HG03354 (cell line): Measurements from ENCODE around the gene MSH2.
A peak's percentile ranks its signal among the peaks of the same experiment; 100 is the strongest.
"Not testable (repeated sequence)": the region's sequence is repeated elsewhere in the genome, so short reads cannot be mapped to it uniquely, and the experiment has no call there.

ENCODE experiments used
- ATAC-seq: cut with Tn5 transposase; IDR thresholded peaks from one replicate; pipeline ENCODE4 v1.9.1; 2021; ENCODE audit warnings: mild to moderate bottlenecking; ENCODE audit not compliant: unreplicated experiment, poor library complexity, severe bottlenecking

MSH2 gene

GRCh38 chr2:47402805-47403608 is at the start of gene MSH2:
Gene MSH2, plus strand, starts transcription at chr2:47403156. Its CDS starts 36 bp downstream, at chr2:47403192.
- ATAC-seq, result peak; percentile 93

GRCh38 chr2:47354013-47354847 is 48.7 kb upstream of the MSH2 start:
- no peak for ATAC-seq

DNA sequence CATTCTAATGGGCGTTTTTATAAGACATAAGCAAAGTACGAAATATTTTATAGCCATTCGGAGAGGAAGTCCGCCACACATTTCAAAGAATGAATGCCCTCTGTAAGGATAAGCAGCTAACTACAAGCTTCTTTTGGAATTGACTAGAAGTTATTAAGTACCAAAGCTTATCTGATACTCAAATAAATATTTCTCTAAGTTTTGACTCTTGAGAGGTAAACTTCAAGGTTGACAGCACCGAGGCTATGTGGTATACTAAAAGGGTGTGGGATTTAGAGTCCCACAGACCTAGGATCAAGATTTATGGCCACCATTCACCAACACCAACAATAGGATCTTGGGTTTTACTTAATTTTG is 48.1 kb upstream of the MSH2 start:
- no peak for ATAC-seq

DNA sequence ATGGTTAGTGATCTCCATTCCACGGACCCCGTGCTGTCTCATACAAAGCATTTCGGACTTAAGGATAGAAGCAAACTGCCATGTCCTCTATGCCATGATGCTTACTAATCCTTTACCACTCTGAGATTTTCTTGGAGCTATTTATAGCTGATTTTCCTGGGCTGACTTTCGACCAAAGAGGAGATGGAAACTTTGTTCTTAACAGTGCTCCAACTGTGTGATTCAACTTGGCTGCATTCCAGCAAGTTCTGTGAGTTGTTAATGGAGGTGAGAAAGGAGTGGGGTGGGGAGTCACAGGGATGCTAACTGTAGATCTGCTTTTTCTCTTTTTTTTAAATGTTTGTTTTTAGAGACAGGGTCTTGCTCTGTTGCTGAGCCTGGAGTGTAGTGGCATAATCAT is 45.5 kb upstream of the MSH2 start:
- ATAC-seq, result no peak

GRCh38 chr2:47359375-47359868 is 43.5 kb upstream of the MSH2 start:
- ATAC-seq, result no peak

DNA sequence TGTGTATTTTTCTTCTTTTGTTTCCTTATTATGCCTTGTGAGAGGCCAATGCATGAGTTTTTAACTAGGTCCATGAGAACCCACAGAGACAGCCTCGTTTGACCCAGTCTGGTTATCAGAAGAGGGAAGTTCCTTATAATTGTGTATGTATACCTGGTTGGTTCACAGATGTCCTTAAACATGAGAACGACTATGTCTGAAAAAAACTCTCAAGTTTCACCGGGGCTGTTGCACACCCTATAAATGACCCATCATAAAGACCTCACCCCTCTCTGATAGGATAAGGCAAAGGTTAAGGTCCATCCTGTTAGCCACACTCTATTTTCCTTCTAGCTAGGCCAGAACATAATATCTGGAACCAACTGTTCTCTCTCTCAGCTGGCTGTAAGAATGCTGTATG is 42.7 kb upstream of the MSH2 start:
- no peak for ATAC-seq

- ATAC-seq, result no peak
Observed at GRCh38 chr2:47360927-47361326, 42.0 kb upstream of the MSH2 start.

- not testable (repeated sequence) for ATAC-seq
Observed at GRCh38 chr2:47361505-47362229, 41.3 kb upstream of the MSH2 start.

DNA sequence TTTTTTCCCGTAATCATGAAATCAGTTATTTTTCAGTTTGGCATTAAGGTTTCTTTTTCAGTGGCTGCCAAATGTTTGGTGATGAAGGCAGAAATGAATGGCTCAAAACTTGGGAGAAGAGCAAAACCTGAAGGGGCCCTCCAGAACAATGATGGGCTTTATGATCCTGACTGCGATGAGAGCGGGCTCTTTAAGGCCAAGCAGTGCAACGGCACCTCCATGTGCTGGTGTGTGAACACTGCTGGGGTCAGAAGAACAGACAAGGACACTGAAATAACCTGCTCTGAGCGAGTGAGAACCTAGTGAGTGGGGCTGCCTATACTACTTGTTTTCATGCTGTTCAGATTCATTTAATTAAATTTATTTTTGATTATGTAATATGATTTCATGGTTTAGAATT is 29.2 kb upstream of the MSH2 start:
- ATAC-seq, result no peak

DNA sequence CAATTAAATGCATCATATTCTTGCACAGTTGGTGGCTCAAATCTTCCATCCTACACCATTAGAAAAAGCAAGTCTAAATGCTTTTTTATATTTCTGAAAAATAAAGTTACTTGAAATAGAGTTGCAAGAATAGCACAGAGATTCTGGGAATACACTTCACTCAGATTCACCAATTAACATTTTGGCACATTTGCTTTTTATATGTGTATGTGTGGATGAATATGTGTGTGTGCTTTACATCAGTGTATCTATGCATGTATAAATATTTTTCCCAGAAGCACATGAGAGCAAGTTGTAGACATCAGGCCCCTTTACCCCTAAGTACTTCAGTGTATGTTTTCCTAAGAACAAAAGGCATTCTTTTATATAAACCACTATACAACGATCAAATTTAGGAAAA is 27.6 kb upstream of the MSH2 start:
- no peak for ATAC-seq

GRCh38 chr2:47379384-47379783 is 23.6 kb upstream of the MSH2 start:
- no peak for ATAC-seq

DNA sequence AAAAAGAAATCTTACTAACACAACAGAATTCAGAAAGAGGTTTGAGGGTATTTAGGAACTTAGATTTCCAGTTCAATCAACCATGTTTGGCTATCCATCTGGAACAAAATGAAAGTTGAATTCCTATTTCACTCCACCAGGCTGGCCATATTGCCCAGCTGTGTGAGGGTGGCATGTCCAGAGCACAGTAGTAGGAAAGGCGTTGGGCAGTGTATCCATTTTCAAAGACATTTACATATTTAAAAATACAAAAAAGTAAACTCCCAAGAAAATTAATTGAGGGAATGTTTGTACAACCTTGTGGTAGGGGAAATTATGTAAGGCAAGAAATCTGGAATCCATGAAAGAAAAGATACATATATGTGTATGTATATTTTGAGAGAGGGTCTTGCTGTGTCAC is 21.5 kb upstream of the MSH2 start:
- ATAC-seq, result no peak

DNA sequence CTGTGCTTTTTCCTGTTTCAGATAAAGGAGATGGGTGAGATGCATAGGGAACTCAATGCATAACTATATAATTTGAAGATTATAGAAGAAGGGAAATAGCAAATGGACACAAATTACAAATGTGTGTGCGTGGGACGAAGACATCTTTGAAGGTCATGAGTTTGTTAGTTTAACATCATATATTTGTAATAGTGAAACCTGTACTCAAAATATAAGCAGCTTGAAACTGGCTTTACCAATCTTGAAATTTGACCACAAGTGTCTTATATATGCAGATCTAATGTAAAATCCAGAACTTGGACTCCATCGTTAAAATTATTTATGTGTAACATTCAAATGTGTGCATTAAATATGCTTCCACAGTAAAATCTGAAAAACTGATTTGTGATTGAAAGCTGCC is 16.4 kb upstream of the MSH2 start:
- ATAC-seq, result no peak

- no peak for ATAC-seq
Observed at GRCh38 chr2:47388888-47389287, 14.1 kb upstream of the MSH2 start.

GRCh38 chr2:47389692-47390091 is 13.3 kb upstream of the MSH2 start:
- no peak for ATAC-seq

DNA sequence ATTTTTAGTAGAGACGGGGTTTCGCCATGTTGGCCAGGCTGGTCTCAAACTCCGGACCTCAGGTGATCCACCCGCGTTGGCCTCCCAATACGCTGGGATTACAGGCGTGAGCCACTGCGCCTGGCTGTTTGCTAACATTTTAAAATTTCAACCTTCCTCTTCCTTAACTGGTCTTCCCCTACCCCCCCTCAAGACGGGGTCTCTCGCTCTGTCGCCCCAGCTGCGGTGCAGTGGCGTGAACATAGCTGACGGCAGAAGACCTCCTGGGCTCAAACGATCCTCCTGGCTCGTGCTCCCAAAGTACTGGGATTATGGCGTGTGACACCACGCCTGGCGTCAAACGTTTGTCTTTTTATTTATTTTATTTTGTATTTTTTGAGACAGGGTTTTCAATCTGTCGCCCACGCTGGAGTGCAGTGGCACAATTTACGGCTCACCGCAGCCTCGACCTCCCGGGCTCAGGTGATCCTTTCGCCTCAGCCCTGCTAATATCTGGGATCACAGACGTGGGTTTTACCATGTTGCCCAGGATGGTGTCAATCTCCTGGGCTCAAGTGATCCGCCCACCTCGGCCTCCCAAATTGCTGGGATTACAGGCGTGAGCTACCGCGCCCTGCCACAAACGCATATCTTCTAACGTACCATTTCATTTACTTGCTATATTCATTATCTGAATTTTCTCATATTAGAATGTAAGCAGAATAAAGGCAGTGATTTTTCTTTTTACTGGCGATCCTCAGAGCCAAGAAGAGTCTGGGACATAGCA is 984 bp upstream of the MSH2 start:
- no peak for ATAC-seq

DNA sequence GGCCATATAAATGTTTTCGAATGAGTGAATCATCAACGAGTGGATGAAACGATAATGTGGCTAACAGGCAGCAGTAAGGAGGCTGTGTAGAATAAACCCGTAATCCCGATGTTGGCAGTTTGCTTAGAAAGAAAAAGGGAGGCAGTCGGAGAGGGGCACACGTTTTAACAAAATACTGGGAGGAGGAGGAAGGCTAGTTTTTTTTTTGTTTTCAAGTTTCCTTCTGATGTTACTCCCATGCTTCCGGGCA is 476 bp upstream of the MSH2 start:
- no peak for ATAC-seq

DNA sequence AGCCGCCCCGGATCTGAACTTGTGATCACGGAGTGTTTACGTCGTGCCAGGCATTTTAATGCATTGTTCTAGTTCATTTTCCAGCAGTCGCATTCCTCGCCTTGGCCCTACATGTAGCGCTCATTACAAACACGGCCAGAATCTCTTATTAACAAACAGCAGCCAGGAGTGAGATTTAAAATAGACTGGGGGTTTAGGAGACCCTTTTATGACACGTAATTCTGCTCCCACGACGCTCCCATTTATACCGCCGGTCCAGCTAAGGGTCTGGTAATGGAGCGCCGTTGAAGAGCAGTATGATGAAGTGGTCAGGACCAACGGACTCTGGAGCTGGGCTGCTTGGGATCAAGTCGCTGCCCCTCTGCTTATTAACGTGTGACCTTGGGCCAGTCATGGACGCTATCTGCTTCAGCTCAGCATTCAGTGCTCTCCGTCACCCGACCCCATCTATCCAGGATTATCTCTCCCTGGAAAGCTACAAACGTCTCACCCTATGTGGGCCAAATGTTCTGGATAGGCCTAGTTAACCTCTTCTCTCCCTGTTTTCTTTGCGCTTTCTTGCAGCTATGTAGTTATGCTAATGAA is 745 bp downstream of the MSH2 start:
- peak; percentile 2 for ATAC-seq

GRCh38 chr2:47404356-47404755 is 1.4 kb downstream of the MSH2 start:
- ATAC-seq, result no peak

GRCh38 chr2:47405757-47406156 is 2.8 kb downstream of the MSH2 start:
- no peak for ATAC-seq
